ENCODE data around the gene MXI1.

Gene MXI1

GRCh38 chr10:110278562-110279406, 71.4 kb downstream of the MXI1 start:
- no peak for DNase-seq

- peak; percentile 70 for DNase-seq
Observed at GRCh38 chr10:110279407-110279986, 72.1 kb downstream of the MXI1 start.

- DNase-seq: no peak
Observed at GRCh38 chr10:110284262-110284661, 76.9 kb downstream of the MXI1 start.

GRCh38 chr10:110285501-110285900, 78.1 kb downstream of the MXI1 start:
- peak; percentile 38 for DNase-seq

GRCh38 chr10:110286841-110287240, 79.4 kb downstream of the MXI1 start:
- DNase-seq: no peak

- no peak for DNase-seq
Observed at GRCh38 chr10:110296966-110297365, 89.6 kb downstream of the MXI1 start.

GRCh38 chr10:110300486-110300986, 93.1 kb downstream of the MXI1 start:
- no peak for DNase-seq

- DNase-seq: no peak
Observed at GRCh38 chr10:110303681-110304080, 96.3 kb downstream of the MXI1 start.

GRCh38 chr10:110304394-110304779, 97.0 kb downstream of the MXI1 start:
- DNase-seq: peak; percentile 58

GRCh38 chr10:110304780-110305421, 97.5 kb downstream of the MXI1 start, which contains the start of gene SMNDC1:
Gene SMNDC1, minus strand, starts transcription at chr10:110304920. Its CDS starts 1,333 bp downstream, at chr10:110303587.
- DNase-seq: peak; percentile 97

GRCh38 chr10:110305767-110306451, 98.5 kb downstream of the MXI1 start:
- DNase-seq: peak; percentile 73

- DNase-seq: no peak
Observed at GRCh38 chr10:110306452-110306768, 99.0 kb downstream of the MXI1 start.

GRCh38 chr10:110307805-110308204, 100.4 kb downstream of the MXI1 start:
- DNase-seq: no peak

GRCh38 chr10:110310741-110311140, 103.3 kb downstream of the MXI1 start:
- no peak for DNase-seq

GRCh38 chr10:110311357-110311949, 104.0 kb downstream of the MXI1 start:
- peak; percentile 67 for DNase-seq

GRCh38 chr10:110312206-110312605, 104.8 kb downstream of the MXI1 start:
- no peak for DNase-seq

- DNase-seq: no peak
Observed at GRCh38 chr10:110313674-110314073, 106.3 kb downstream of the MXI1 start.

- no peak for DNase-seq
Observed at GRCh38 chr10:110317866-110318850, 110.8 kb downstream of the MXI1 start.

GRCh38 chr10:110321869-110322620, 114.6 kb downstream of the MXI1 start:
- no peak for DNase-seq

- DNase-seq: no peak
Observed at GRCh38 chr10:110323503-110323902, 116.1 kb downstream of the MXI1 start.

Data from NCI-H69 (cell line).